NCI-H510A (cell line): ENCODE data around the gene ZSCAN10.

Experiments used
- DNase-seq: peaks from one replicate; lab custom pipeline; 2025; lab: John Stamatoyannopoulos, UW

The ZSCAN10 gene

DNA sequence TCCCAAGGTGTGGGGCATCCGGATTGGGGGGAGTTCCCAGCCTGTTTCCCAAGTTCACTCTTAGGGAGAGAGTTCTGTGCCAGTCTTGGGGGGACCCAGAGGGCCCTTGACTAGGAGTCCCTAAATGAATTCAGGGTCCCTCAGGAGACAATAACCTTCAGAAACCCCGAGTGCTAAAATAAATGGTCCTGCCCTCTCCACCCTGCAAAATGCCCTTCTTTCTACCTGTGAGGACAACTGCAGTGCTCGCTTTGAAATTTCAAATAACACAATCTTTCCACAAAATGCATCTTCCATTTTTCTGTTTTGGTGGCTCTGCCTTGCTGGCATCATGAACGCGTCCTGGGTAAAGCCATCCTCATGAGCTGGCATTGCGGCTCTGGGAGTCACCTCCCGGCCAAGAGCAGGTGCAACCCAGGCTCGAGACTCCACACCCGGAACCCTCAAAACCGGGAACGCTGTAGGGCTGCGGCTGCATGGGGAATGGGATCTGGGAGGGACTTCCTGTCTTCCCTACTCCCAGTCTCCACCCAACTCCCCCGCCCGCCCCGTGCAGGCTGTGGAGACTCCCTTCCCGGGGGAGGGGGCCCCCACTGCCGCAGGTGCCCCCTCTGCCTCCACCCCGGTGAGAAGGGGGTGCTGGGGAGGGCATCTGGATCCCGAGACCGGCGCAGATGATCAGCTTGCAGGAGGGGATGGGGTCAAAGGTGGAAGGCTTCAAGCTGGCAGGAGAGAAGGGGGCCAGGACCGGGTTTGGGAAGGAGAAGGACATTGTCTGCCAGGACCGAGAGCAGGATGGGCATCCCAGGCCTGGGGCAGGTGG is 13.2 kb upstream of the ZSCAN10 start, which contains the start of gene ZNF205:
ZNF205 (plus strand) TSS at position 529 of the 823 bp plus-strand sequence. CDS start 845 bp downstream, outside the sequence.
- peak; percentile 63 for DNase-seq

DNA sequence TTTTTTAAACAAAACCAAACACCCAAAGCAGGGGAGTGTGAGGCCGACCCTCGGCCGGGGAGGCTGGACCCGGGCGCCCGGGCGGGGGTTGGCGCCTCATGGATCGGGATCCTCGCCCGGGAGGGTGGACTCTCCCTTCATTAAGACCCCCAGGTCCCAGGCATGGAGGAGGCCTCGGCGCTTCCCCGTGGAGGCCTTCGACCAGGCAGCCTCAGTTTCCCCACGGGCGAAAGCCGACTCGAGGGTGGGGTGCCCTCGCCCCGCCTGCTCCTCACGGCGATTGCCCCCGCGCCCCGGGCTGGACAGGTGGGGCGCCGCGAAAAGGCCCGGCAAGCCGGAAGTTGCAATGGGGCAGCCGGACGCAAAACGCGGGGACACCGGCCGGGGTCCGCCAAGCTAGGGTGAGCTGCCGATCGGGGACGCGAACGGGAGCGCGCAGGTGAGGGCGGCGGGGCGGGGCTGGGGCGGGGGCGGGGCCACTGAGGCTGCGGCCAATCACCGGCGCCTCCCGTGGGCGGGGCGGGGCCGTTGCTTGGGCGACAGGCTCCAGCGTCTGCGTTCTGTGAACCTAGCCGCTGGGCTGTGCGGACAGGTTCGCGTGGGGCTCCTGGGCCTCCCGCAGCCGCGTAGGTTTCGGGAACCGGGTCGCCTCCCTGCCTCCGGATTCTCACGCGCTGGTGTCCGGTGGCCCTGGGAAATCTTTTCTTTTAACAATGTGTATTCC is 7.3 kb upstream of the ZSCAN10 start:
- peak; percentile 93 for DNase-seq

DNA sequence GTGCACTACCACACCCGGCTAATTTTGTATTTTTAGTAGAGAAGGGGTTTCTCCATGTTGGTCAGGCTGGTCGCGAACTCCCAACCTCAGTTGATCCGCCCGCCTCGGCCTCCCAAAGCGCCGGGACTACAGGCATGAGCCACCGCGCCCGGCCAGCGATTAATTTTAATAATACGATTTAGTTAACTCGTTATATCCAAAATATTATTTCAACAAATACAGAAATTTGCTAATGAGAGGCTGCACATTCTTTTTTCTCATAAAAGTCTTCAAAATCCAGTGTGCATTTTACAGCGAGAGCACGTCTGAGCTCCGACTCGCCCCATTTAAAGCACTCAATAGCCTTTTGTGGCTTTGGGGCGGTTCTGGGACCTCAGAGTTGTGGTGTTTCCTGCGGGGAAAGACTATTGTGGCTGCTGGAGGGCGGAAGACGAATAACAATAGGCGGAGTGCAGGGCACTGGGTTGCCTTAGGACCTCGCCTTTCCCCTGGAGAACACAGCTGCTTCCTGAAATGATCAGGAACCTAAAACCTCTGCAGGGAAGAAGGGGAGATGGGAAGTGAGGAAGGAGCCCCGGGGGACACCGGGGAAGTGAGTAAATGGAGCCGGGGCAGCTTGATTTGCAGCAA is 2.9 kb upstream of the ZSCAN10 start:
- no peak for DNase-seq

DNA sequence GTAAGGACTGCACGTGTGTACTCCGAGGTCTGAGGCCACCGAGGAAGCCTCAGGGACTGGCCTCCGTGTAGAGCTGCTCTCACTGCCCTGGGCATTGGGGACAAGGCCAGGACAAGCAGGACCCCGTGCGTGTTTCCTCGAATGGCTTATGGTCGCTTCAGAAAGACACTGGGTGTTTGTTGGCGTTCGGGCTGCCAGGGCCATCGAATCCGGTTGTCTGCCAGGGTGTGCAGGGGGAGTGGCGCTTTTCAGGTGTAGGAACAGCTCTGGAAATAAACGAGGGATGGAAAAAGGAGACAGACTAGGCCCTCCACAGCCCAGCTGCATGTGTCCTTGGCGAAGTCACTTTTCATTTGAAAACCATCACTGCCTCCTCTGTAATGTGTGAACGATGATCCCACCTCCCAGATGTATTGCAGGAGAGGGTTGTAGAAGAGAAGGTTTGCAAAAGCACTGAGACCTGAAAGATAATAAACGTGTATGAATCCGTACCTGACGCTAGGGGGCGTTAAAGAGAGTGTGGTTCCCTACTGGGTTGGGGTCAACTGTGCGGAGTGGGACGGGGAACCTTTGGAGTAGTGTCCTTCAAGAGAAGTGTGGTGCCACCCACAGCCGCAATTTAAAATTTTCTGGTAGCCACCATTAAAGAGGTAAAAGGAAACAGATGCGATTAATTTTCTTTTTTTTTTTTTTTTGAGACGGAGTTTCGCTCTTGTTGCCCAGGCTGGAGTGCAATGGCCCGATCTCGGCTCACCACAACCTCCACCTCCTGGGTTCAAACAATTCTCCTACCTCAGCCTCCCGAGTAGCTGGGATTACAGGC is 2.1 kb upstream of the ZSCAN10 start:
- DNase-seq: no peak

DNA sequence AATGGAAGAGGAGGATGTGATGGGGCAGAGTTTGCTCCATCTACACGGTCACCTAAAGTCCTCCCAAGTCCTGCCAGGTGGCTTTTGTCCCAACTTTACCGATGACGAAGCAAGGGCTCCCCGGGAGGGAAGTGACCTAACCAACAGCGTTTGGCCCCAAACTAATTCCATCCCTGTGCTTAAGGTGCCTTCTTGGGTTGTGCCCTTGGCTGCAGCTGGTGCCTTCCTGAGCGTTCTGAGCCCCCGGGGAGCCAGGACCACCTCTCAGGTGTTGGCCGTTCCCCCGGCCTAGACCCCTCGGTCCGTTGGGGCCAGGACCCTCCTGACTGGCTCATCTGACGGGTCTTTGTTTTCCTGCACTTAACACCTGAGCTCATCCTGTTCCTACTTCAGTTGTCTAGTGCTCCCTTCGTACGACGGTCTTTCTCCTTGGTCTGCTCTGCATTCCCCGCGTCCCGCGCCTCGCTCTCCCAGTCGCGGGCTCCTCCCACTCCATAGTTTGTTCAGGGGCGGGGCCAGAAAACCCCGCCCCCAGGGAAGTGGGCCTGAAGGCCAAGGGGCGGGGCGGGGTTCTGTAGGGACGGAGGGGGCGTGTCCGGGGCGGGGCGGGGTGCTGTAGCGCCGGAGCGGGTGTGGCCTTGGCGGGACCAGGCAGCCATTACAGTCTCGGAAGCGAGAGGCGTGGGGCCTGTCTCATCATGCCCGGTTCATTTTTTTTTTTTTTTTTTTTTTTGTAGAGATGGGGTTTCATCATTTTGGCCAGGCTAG is 822 bp upstream of the ZSCAN10 start:
- peak; percentile 67 for DNase-seq

DNA sequence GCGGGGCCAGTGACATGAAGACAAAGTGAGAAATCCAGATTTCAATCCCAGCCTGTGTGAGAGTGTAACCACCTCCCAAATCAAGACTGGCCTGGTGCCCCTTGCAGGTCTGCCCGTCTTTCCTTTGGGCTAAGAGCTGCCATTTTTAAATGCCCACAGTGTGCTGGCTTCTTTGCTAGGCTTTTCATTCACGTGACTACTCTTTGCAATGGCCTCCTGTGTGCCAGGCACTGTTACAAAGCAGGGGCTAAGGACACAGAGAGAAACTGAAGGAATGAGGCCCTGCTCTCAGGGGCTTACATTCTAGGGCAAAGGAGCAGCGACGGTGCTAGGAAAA is 269 bp upstream of the ZSCAN10 start:
- no peak for DNase-seq

DNA sequence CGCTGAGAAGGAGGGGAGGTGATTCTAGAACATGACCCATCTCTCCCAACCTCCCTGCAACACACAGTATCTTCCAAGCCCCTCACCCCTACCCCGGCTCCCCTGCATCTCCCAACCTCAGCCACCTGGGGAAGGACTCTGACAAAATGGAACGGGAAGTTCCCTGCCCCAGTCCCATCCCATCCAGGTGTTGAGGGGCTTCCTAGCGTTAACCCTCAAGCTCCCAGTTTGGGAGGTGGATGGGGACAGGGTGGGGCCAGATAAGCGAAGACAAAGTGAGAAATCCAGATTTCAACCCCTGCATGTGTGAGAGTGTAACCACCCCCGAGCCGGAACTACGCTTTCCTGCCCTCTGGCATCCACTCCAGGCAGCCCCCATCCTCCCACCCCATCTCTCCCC is 1.8 kb downstream of the ZSCAN10 start:
- no peak for DNase-seq

DNA sequence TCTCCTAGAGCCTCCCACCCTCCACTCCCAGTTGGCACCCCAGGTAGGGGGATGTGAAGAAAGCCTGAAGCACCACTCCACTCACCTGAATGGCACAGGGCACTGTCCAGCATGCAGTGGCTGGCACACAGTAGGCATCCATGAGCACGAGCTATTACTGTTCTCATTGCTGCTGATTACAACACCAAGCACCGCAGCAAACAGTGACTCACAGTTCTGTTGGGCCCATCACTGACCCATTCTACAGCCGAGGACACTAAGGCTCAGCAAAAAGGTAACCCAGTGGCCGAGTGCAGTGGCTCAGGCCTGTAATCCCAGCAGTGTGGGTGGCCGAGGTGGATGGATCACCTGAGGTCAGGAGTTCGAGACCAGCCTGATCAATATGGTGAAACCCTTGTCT is 2.7 kb downstream of the ZSCAN10 start:
- DNase-seq: no peak

DNA sequence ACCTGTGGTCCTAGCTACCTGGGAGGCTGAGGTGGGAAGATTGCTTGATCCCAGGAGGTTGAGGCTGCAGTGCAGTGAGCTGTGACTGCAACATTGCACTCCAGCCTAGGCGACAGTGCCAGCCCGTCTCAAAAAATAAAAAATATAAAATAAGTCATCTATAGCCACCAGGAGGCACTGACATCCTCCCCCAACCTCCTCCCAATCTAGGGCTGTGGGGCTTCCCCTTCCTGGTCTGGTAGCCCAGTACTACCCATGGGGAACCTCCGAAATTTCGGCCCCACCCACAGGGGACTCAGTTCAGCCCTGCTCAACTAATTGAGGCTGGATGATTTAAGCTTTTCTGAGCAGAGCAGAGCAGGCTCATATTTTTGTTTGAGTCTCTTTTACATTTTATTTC is 3.2 kb downstream of the ZSCAN10 start:
- no peak for DNase-seq

DNA sequence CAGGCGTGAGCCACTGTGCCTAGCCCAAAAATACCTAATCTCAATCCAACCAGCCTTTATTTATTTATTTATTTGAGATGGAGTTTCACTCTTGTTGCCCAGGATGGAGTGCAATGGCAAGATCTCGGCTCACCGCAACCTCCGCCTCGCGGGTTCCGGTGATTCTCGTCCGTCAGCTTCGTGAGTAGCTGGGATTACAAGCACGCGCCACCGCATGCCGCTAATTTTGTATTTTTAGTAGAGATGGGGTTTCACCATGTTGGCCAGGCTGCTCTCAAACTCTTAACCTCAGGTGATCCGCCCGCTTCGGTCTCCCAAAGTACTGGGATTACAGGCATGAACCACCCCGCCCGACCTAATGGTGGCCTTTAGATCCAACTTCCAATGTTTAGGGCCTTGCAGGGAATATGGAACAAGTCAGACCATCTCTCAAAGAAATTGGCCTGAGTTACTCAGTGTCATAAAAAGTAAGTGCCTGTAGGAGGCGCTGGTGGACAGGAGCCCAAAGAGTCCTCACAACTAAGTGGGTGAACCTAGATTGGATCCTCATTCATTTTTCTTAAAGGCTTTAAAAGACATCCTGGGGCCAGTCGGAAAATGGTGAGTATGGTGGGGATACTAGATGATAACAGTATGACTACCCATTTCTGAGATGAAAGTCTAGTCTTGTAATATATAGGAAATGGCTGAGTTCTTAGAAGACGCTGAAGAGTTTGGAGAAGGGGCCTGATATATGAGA is 4.6 kb downstream of the ZSCAN10 start:
- no peak for DNase-seq

DNA sequence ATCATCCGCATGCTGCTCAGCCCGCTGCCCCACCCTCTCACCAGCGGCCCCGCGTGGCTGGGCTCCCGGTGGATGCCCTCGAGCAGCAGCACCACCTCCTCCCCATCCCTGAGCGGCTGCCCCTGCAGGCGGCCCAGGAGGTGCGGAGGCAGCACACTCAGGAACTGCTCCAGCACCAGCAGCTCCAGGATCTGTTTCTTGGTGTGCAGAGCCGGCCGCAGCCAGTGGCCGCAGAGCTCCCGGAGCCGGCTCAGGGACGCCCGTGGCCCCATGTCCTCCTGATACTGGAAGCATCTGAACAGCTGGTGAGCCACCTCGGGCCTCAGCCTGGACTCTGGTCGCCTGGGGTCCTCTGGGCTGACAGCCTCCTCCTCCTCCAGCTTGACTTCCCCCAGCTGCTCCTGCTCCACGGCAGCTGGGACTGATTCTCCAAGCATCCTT is 6.6 kb downstream of the ZSCAN10 start:
- no peak for DNase-seq

DNA sequence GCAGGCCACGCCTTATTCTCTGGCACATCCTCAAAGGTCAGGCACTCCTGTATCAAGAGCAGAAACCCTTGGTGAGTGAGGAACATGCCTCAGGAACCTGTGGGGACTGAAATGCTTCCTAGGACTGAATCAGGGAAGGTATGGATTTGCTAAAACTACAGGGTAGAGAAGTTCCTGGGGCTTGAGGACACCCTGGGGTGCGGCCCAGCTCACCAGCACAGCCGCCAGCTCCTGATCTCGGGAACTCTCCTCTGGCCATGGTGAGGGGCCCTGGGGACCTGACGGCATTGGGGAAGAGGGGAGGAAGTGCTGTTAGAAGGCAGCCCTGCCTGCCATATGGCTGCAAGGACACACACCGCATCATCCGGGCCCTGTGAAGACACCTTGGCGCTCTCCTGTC is 7.5 kb downstream of the ZSCAN10 start:
- no peak for DNase-seq

DNA sequence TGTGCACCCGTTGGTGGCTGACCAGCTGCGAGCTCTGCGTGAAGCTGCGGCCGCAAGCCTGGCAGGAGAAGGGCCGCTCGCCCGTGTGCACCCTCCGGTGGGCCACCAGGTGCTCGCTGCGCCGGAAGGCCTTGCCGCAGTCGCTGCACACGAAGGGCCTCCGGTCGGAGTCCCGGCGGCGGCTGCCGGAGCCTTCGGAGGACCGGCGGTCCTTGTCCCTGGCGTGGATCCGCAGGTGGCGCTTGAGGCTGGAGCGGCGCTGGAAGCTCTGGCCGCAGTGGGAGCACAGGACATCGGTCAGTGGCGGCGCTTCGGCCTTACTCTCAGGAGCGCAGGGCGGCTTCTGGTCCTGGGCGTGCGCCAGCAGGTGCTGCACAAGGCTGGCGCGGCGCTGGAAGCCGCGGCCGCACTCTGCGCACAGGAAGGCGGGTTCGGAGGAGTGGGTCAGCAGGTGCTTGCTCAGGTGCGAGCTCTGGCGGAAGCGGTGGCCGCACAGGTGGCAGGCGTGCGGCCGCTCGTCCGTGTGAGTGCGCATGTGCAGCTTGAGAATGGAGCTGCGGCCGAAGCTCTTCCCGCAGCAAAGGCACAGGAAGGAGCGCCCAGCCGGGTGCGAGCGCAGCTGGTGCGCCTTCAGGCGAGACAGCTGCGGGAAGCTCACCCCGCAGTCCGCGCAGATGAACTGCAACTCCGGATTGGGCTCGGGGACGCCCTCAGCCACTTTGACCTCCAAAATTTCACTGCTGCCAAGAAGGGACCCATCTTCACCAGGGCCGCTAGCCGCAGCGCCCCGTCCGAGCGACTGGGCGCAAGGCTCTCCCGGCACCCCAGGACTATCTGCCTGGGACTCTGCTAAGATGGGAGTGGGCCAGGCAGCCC is 9.1 kb downstream of the ZSCAN10 start:
- peak; percentile 64 for DNase-seq

DNA sequence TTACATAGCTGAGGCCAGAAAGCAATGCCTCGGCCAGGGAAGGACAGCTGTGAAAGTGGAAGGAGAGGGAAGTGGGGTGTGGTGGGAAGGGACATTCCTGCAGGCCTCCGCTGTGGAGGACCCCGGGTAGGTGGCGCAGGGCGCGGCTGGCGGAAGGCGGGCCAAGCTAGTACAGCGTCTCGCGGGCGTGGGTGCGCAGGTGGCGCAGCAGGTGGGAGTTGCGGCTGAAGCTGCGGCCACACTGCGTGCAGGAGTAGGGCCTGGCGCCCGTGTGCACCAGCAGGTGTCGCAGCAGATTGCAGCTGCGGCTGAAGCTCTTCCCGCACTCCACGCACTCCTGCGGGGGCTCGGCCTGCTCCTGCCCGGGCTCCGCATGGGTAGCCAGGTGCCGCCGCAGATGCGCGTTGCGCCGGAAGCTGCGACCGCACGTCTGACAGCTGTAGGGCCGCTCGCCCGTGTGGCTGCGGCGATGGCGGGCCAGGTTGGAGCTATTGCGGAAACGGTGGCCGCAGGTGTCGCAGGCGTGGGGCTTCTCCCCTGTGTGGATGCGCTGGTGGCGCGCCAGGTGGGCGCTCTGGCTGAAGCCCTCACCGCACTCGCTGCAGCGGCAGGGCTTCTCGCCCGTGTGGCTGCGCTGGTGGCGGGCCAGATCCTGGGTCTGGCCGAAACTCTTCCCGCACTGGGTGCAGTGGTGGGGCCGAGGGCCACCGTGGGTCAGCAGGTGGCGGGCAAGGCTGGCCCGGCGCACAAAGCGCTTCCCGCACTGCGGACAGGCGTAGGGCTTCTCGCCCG is 10.0 kb downstream of the ZSCAN10 start:
- DNase-seq: no peak

DNA sequence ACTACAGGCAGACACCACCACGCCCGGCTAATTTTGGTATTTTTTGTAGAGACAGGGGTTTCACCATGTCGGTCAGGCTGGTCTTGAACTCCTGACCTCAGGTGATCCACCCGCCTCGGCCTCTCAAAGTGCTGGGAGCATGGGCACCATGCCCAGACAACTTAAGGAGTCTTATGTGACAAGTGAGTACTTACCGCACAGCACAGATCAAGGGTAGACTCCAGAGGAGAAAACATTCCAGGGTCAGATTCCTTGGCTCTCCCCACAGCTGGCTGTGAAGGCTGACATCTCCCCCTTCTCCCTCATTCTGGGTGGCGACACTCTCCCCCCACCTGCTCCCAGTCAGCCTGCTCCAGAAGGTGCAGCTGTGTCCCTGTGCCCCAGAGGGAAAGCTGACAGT is 10.6 kb downstream of the ZSCAN10 start:
- DNase-seq: no peak

DNA sequence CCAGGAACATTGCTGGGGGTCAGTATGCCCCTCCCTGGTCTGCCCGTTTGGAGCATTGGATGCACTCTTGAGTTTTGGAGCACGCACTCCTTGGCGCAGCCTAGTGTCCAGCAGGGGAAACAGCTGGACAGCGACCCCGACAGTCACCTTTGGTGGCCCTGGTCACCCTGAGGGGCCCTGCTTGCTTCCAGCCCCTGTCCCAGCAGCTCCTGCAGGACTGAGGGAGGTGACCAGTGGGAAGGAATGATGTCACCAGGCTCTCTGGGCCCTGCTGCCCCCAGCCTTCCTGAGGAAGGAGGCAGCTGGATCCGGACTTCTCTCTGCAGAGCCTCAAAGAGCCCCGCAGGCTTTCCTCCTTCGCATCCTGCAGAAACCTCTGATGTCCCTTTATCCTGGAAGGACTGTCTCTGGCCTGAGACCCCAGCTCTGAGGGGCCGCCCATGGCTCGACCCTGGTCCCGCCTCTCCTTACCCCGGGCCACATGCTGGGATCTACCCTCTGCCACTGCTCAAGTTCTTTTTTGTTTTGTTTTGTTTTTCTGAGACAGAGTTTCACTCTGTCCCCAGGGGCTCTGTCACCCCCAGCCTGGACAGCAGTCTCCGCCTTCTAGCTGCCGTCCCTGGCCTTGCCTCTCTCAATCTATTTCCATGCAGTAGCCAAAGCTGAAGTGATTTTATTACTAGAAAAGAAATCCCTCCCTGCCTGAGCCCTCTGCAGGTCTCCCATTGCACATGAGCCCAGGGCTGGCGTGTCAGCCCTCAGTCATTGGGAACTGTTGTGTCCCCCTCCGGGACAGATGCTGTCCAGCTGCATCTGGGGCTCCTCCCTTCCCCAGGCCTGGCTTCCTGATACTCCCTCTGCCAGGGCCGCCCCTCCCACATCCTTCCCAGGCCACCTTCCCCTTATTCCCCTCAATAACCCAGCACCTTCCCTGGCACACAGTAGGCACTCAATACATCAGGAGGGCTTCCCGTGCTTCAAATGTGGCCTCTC is 11.6 kb downstream of the ZSCAN10 start:
- DNase-seq: no peak

DNA sequence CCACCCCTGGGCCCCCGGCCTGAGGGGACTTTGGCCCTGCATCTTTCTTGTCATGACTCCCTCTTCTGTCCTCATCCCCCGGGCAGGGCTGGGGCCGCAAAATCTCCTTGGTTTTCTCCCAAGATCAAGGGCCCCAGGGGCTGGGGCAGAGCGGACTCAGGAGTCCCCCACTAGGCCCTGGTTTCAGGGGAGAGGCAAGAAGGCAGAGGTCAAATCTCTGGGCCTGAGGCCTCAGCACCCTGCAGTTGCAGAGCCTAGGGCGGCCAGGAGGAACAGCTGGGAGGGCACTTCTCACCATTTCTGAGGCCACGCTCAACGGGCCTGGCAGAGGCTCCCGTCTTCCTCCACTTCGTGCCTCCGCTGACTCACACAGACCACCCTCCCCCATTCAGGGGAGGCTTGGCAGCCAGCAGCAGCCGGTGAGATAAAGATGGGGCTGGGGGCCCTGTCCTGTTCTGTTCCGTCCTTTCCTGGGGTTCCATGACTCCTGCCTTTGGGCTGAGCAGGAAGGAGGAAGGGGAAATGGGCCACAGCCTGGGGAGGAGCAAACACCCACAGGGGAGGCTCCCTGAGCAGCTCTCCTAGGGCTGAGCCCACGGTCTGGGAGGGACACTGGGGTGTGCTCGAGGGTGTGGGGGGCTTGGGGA is 12.4 kb downstream of the ZSCAN10 start:
- DNase-seq: no peak
